Measurements from ENCODE around the gene ZNF615.

- TF ChIP-seq, protein P1, sequence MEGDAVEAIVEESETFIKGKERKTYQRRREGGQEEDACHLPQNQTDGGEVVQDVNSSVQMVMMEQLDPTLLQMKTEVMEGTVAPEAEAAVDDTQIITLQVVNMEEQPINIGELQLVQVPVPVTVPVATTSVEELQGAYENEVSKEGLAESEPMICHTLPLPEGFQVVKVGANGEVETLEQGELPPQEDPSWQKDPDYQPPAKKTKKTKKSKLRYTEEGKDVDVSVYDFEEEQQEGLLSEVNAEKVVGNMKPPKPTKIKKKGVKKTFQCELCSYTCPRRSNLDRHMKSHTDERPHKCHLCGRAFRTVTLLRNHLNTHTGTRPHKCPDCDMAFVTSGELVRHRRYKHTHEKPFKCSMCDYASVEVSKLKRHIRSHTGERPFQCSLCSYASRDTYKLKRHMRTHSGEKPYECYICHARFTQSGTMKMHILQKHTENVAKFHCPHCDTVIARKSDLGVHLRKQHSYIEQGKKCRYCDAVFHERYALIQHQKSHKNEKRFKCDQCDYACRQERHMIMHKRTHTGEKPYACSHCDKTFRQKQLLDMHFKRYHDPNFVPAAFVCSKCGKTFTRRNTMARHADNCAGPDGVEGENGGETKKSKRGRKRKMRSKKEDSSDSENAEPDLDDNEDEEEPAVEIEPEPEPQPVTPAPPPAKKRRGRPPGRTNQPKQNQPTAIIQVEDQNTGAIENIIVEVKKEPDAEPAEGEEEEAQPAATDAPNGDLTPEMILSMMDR (IDR thresholded peaks at IDR 0.05) = no peak
- TF ChIP-seq POLR2AphosphoS5 (IDR thresholded peaks at IDR 0.05) = peak; percentile 40 to 78 (median 76)
- no peak for TF ChIP-seq POLR2A (IDR thresholded peaks at IDR 0.05)
Observed at GRCh38 chr19:52007806-52008557, at the start of gene ZNF615.
